Sigmoid colon (tissue), 7 donors: ENCODE results near the gene INTS4. TPM values are rescaled to one million over a fixed set of nuclear protein-coding genes. Genes with fewer than 3 reads are reported as not detected.
"Not testable (repeated sequence)": the region's sequence is repeated elsewhere in the genome, so short reads cannot be mapped to it uniquely, and the experiment has no call there.

Experiments
- DNase-seq: peaks from one replicate; pipeline ENCODE4 v3.0.0-alpha.2; 2019
- H3K27ac ChIP-seq, 4 donors: fragments of 200-600 bp; sonication (generic); one replicate each; pipeline ENCODE4 v1.5.1; 2016 to 2019; ENCODE audit warnings: mild to moderate bottlenecking in 1 of 4
- H3K27me3 ChIP-seq, 3 donors: fragments of 200-600 bp; sonication (generic); one replicate each; pipeline ENCODE4 v1.5.1; 2019; ENCODE audit warnings: mild to moderate bottlenecking in 1 of 3
- H3K36me3 ChIP-seq, 4 donors: fragments of 200-600 bp; sonication (generic); one replicate each; pipeline ENCODE4 v1.5.1; 2016 to 2019
- H3K4me1 ChIP-seq, 4 donors: fragments of 200-600 bp; sonication (generic); one replicate each; pipeline ENCODE4 v1.5.1; 2017 to 2019
- H3K4me3 ChIP-seq, 4 donors: fragments of 200-600 bp; sonication (generic); one replicate each; pipeline ENCODE4 v1.5.1; 2017 to 2019; ENCODE audit warnings: mild to moderate bottlenecking in 2 of 4, moderate library complexity in 1 of 4
- H3K9me3 ChIP-seq, 4 donors: fragments of 200-600 bp in 3 of 4; sonication (generic) in 3 of 4; one replicate each; pipeline versions ENCODE4 v1.5.1 to v1.6.1; 2013 to 2019
- EP300 ChIP-seq, 4 donors: sonication (generic); formaldehyde crosslinking; IDR thresholded peaks; one replicate each; pipeline ENCODE4 v1.6.1; 2017; ENCODE audit warnings: antibody characterized with exemption in 4 of 4
- POLR2A ChIP-seq, 2 donors: fragments of 450-650 bp; IDR thresholded peaks; one replicate each; pipeline ENCODE4 v1.6.1; 2016; ENCODE audit warnings: antibody characterized with exemption in 2 of 2, mild to moderate bottlenecking in 2 of 2, moderate library complexity in 2 of 2
- POLR2AphosphoS5 ChIP-seq, 4 donors: sonication (generic); formaldehyde crosslinking; IDR thresholded peaks; one replicate each; pipeline ENCODE4 v1.6.1; 2017; ENCODE audit warnings: antibody characterized with exemption in 4 of 4
- WGBS, 2 donors: extraction: QIAGEN DNeasy Blood & Tissue Kit; methylation state at CpG; one replicate each; pipeline ENCODE4 v1.1.7; 2013; 5-methylcytosine and 5-hydroxymethylcytosine counted together
- intact Hi-C: fragments of 100-400 bp; cut with DNase I; formaldehyde crosslinking; loops from one replicate; pipeline ENCODE4 v1.15.1; 2023
- polyA plus RNA-seq, 3 donors: library from polyadenylated mRNA; stranded (reverse); fragments of 200-250 nt; gene quantifications; one replicate each; pipeline ENCODE4 v1.2.3, GENCODE V29; 2013
- total RNA-seq, 4 donors: library from RNA; depleted of rRNA; stranded (reverse); fragments of >200 nt; gene quantifications; one replicate each; pipeline ENCODE4 v1.1.0, GENCODE V29; 2016
- TF ChIP-seq, protein P1 (sequence below), 4 experiments: fragments of 450-650 bp in 3 of 4; fragments of 200-600 bp in 1 of 4; IDR thresholded peaks; one replicate each; pipeline ENCODE4 v1.5.1; 2016 to 2019; ENCODE audit warnings: antibody characterized with exemption in 4 of 4, mild to moderate bottlenecking in 3 of 4, moderate library complexity in 2 of 4
- donor health status: healthy with polysubstance abuse.
- donor health status: Bipolar disorder and iron deficiency.
- donor health status: healthy.

The INTS4 gene
- total and polyA plus RNA-seq, 7 donors = 11.1 to 32.1 (median 26.3) TPM

DNA sequence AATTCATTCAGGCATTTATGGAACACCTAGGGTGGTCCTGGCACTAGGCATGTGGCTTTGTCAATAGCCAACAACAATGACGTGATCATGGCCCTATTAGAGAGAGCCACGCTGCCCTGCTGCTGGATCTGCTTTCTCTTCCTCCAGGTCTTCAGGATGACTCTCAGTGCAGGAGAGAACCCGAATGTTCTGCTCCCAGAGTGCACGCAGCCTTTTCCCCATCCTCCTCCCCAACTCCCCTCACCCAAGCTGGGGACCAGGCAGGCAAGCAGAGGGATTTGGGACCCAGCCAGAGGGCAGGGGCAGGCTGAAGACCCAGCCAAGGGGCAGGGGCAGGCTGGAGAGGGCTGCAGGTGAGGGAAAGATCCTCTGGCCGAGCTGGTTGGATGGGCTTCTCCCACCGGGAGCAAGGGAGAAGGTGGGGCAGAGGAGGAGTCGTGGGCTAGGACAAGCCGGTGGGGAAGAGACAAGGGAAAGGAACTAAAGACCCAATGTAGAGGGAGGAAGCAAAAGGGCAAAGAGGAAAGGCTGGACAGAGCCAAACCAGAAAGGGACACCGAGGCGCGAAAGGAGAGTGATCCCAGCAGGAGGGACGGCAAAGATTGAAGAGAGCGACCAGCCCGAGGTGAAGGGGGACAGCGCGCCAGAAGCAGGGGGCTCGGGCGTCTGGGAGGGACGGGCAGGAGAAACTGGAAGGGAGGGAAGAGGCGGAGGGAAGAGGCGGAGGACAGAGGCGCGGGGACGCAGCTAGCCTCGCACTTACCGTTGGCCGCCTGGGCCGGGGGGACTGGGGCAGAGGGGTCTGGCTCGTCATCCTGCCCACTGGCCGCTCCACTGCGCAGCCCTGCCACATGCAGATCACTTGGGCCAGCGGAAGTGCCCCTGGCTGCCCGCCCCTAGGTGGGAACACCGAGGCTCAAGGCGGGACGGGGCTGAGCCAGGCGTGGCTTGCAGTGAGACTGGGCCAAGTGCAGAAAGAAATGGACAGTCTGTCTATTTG is 28.2 kb upstream of the INTS4 start, which contains the start of gene KCTD14:
TSS of gene KCTD14 (minus strand) at position 880 of the 1,000 bp plus-strand sequence. CDS start at position 853, 27 bp downstream.
- H3K27me3 ChIP-seq = peaks cover 0 to 7% (median 0%) of the 10 kb centered on the region in 3 donors
- TF ChIP-seq POLR2AphosphoS5 (IDR thresholded peaks at IDR 0.05) = peak in 1 of 4 donors; percentile 47
- TF ChIP-seq, protein P1, sequence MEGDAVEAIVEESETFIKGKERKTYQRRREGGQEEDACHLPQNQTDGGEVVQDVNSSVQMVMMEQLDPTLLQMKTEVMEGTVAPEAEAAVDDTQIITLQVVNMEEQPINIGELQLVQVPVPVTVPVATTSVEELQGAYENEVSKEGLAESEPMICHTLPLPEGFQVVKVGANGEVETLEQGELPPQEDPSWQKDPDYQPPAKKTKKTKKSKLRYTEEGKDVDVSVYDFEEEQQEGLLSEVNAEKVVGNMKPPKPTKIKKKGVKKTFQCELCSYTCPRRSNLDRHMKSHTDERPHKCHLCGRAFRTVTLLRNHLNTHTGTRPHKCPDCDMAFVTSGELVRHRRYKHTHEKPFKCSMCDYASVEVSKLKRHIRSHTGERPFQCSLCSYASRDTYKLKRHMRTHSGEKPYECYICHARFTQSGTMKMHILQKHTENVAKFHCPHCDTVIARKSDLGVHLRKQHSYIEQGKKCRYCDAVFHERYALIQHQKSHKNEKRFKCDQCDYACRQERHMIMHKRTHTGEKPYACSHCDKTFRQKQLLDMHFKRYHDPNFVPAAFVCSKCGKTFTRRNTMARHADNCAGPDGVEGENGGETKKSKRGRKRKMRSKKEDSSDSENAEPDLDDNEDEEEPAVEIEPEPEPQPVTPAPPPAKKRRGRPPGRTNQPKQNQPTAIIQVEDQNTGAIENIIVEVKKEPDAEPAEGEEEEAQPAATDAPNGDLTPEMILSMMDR (IDR thresholded peaks at IDR 0.05) = no peak
- TF ChIP-seq POLR2A (IDR thresholded peaks at IDR 0.05) = no peak
- TF ChIP-seq EP300 (IDR thresholded peaks at IDR 0.05) = no peak
- no peaks in the 10 kb centered on the region for H3K9me3 ChIP-seq
- DNase-seq = peak; percentile 66
- 4 to 15% methylated on average over 37 of the region's 37 CpGs for WGBS, 2 donors
- H3K27ac ChIP-seq = peak within 1 kb of the TSS; percentile 31 to 63 (median 52)
- peak within 1 kb of the TSS; percentile 32 to 55 (median 49) for H3K4me3 ChIP-seq
- no peaks in the 10 kb centered on the region for H3K36me3 ChIP-seq
- intact Hi-C loops = no loop called here
- H3K4me1 ChIP-seq = peaks cover 0 to 7% (median 5%) of the 10 kb centered on the region in 4 donors

DNA sequence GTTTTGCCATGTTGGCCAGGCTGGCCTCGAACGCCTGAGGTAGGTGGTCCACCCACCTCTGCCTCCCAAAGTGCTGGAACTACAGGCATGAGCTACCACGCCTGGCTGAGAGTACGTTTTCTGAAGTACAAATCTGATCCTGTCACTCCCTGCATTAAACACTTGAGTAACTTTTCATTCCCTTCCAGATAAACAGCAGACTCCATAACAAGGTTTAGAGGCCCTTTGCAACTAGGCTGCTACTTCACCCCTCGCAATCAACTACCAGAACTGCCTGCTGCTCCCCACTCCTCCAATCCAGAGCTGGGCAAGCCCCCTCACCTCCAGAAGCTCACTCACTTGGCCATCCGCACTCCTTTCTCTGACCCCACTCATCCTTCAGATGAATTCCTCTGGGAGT is 27.1 kb upstream of the INTS4 start:
- H3K27ac ChIP-seq = peak overlapping the region in 1 of 4 donors; percentile 63
- 72 to 87% methylated on average over 6 of the region's 6 CpGs for WGBS, 2 donors
- peaks cover 0 to 5% (median 0%) of the 10 kb centered on the region in 4 donors for H3K36me3 ChIP-seq
- H3K27me3 ChIP-seq = peaks cover 0 to 7% (median 0%) of the 10 kb centered on the region in 3 donors
- TF ChIP-seq EP300 (IDR thresholded peaks at IDR 0.05) (no peak), POLR2A (IDR thresholded peaks at IDR 0.05) (no peak), POLR2AphosphoS5 (IDR thresholded peaks at IDR 0.05) (no peak)
- TF ChIP-seq, protein P1 (IDR thresholded peaks at IDR 0.05) = no peak
- no peak overlapping the region for H3K4me3 ChIP-seq
- intact Hi-C loops = no loop called here
- H3K4me1 ChIP-seq = peaks cover 0 to 7% (median 5%) of the 10 kb centered on the region in 4 donors
- DNase-seq = no peak
- H3K9me3 ChIP-seq = no peaks in the 10 kb centered on the region

DNA sequence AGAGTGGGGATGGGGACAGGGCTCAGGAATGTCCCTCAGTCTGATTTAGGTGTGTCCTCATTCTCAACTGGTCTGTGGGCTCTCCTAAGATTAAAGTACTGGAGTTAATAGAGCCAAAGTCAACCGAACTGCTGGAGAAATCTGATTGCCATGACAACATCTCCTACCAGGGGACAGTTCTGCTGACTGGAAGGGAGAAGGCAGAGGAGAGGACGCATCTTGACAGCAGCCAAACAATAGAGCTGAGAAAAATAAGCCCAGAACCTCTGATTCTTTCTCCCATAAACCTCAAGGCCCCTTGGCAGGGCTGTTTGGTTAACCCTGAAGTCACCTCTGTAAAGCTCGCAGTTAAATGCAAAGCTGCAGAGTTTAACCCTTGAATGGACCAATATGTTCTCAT is 25.8 kb upstream of the INTS4 start:
- Histone ChIP-seq H3K4me1 (peaks cover 0 to 7% (median 5%) of the 10 kb centered on the region in 4 donors), H3K4me3 (no peak overlapping the region), H3K36me3 (peaks cover 0 to 8% (median 0%) of the 10 kb centered on the region in 4 donors), H3K9me3 (no peaks in the 10 kb centered on the region), H3K27ac (no peak overlapping the region), H3K27me3 (peaks cover 0 to 7% (median 0%) of the 10 kb centered on the region in 3 donors)
- 31 to 43% methylated on average over 3 of the region's 3 CpGs for WGBS, 2 donors
- intact Hi-C loops = no loop called here
- no peak for DNase-seq
- no peak for TF ChIP-seq POLR2A (IDR thresholded peaks at IDR 0.05)
- TF ChIP-seq EP300 (IDR thresholded peaks at IDR 0.05) = no peak
- no peak for TF ChIP-seq POLR2AphosphoS5 (IDR thresholded peaks at IDR 0.05)
- TF ChIP-seq, protein P1 (IDR thresholded peaks at IDR 0.05) = no peak

DNA sequence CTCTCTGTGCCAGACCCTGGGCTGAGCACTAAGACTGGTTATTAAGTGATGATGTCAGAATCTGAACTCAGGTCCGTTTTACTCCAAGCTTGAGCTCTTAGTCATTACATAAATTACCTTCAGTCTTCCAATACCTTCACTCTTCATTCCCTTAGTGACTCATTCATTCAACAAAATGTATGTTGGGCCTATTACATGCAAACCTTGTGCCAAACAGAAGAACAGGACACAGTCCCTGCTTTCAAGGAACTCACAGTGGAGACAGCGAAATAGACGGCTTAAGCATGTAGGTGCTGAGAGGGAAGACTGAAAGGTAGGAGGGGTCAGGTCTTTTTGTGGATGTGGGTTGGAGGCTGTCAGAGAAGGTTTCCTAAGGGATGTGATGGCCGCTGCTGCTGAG is 25.3 kb upstream of the INTS4 start:
- intact Hi-C loops = no loop called here
- DNase-seq = no peak
- no peak overlapping the region for H3K27ac ChIP-seq
- peaks cover 0 to 7% (median 0%) of the 10 kb centered on the region in 3 donors for H3K27me3 ChIP-seq
- no peaks in the 10 kb centered on the region for H3K9me3 ChIP-seq
- peaks cover 0 to 8% (median 0%) of the 10 kb centered on the region in 4 donors for H3K36me3 ChIP-seq
- peaks cover 0 to 7% (median 5%) of the 10 kb centered on the region in 4 donors for H3K4me1 ChIP-seq
- TF ChIP-seq POLR2A (IDR thresholded peaks at IDR 0.05) = no peak
- no peak overlapping the region for H3K4me3 ChIP-seq
- WGBS, 2 donors = 57 to 59% methylated on average over 4 of the region's 4 CpGs

DNA sequence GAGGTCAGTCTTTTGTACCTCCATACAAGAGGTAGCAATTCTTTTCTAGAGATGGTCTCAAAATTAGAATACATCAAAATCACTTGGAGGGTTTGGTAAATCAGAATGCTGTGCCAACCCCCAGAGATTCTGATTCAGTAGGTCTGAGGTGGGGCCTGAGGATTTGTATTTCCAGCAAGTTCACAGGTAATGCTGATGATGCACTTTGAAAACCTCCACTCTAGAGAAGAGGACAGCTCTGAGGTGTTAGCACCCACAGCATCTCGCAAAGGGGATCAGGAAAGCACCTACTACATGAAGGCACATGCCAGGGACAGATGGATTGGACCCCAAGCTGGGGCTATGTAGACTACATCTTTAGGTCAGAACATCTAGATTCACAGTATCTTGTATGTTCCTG is 21.4 kb upstream of the INTS4 start:
- Histone ChIP-seq H3K4me1 (no peaks in the 10 kb centered on the region), H3K27ac (no peak overlapping the region), H3K4me3 (no peak overlapping the region), H3K36me3 (peaks cover 0 to 8% (median 0%) of the 10 kb centered on the region in 4 donors), H3K9me3 (no peaks in the 10 kb centered on the region), H3K27me3 (no peaks in the 10 kb centered on the region)
- TF ChIP-seq EP300 (IDR thresholded peaks at IDR 0.05) (no peak), POLR2AphosphoS5 (IDR thresholded peaks at IDR 0.05) (no peak), POLR2A (IDR thresholded peaks at IDR 0.05) (no peak)
- TF ChIP-seq, protein P1 (IDR thresholded peaks at IDR 0.05) = no peak
- intact Hi-C loops = no loop called here
- WGBS, 2 donors = 95 to 96% methylated on average over 1 of the region's 1 CpG
- no peak for DNase-seq

DNA sequence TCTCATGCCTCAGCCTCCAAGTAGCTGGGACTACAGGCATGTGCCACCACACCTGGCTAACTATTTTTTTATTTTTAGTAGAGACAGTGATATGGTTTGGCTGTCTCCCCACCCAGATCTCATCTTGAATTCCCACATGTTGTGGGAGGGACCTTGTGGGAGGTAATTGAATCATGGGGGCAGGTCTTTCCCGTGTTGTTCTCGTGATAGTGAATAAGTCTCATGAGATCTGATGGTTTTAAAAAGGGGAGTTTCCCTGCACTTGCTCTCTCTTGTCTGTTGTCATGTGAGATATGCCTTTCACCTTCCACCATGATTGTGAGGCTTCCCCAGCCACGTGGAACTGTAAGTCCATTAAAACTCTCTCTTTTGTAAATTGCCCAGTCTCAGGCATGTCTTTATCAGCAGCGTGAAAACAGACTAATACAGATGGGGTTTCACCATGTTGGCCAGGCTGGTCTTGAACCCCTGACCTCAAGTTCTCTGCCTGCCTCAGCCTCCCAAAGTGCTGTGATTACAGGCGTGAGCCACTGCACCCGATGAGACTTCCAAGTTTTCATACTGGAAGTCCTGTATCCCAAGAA is 20.6 kb upstream of the INTS4 start:
- H3K27ac ChIP-seq, H3K27me3 ChIP-seq, H3K36me3 ChIP-seq, intact Hi-C loops, DNase-seq, H3K9me3 ChIP-seq, H3K4me3 ChIP-seq, H3K4me1 ChIP-seq: not testable (repeated sequence)
- 79 to 87% methylated on average over 6 of the region's 6 CpGs for WGBS, 2 donors
